ENCODE data around the gene FGD5. TPM values are rescaled to one million over a fixed set of nuclear protein-coding genes. Genes with fewer than 3 reads are reported as not detected.

The FGD5 gene
- total and polyA plus RNA-seq, 3 donors from 2014 or later, result 14.4 to 17.8 (median 15.6) TPM

- no peaks in the 10 kb centered on the region for H3K9me3 ChIP-seq
- no peak for DNase-seq
- WGBS, 2 donors, result 91 to 99% methylated on average over 3 of the region's 3 CpGs
- H3K36me3 ChIP-seq (ENCODE audit: low read depth, missing control alignments), result no peaks in the 10 kb centered on the region
- TF ChIP-seq POLR2A (IDR thresholded peaks at IDR 0.05), result no peak
- no peak for TF ChIP-seq CTCF (IDR thresholded peaks at IDR 0.05)
- no peak overlapping the region for H3K4me3 ChIP-seq
- H3K27ac ChIP-seq, result no peak overlapping the region
- intact Hi-C loops (cut with DNase I; ENCODE audit: low total_unique reads), result no loop called here
- H3K4me1 ChIP-seq, result no peaks in the 10 kb centered on the region
- H3K27me3 ChIP-seq, result no peaks in the 10 kb centered on the region
Measured at GRCh38 chr3:14816359-14816758, 2.4 kb upstream of the FGD5 start.

- Histone ChIP-seq H3K9me3 (no peaks in the 10 kb centered on the region), H3K36me3 (ENCODE audit: low read depth, missing control alignments) (no peaks in the 10 kb centered on the region), H3K4me3 (no peak overlapping the region), H3K27ac (no peak overlapping the region), H3K27me3 (no peaks in the 10 kb centered on the region), H3K4me1 (no peaks in the 10 kb centered on the region)
- TF ChIP-seq CTCF (IDR thresholded peaks at IDR 0.05) (no peak), POLR2A (IDR thresholded peaks at IDR 0.05) (no peak)
- no peak for DNase-seq
- 91 to 97% methylated on average over 10 of the region's 10 CpGs for WGBS, 2 donors
- intact Hi-C loops (cut with DNase I; ENCODE audit: low total_unique reads), result no loop called here
Measured at GRCh38 chr3:14819671-14820070, 909 bp downstream of the FGD5 start.

- intact Hi-C loops (cut with DNase I; ENCODE audit: low total_unique reads), result no loop called here
- WGBS, 2 donors, result 96 to 99% methylated on average over 11 to 17 of the region's 17 CpGs
- H3K9me3 ChIP-seq, result no peaks in the 10 kb centered on the region
Measured at GRCh38 chr3:14820156-14820555, 1.4 kb downstream of the FGD5 start.

GRCh38 chr3:14821151-14821550, 2.4 kb downstream of the FGD5 start:
- Histone ChIP-seq H3K36me3 (ENCODE audit: low read depth, missing control alignments) (no peaks in the 10 kb centered on the region), H3K27me3 (no peaks in the 10 kb centered on the region), H3K4me3 (no peak overlapping the region), H3K4me1 (no peaks in the 10 kb centered on the region), H3K27ac (no peak overlapping the region), H3K9me3 (no peaks in the 10 kb centered on the region)
- WGBS, 2 donors, result 95 to 97% methylated on average over 16 of the region's 16 CpGs
- TF ChIP-seq CTCF (IDR thresholded peaks at IDR 0.05) (no peak), POLR2A (IDR thresholded peaks at IDR 0.05) (no peak)
- intact Hi-C loops (cut with DNase I; ENCODE audit: low total_unique reads), result no loop called here
- DNase-seq, result no peak

More at GRCh38 chr3:14820156-14820555, 1.4 kb downstream of the FGD5 start:
- Histone ChIP-seq H3K4me1 (no peaks in the 10 kb centered on the region), H3K27ac (no peak overlapping the region), H3K4me3 (no peak overlapping the region), H3K36me3 (ENCODE audit: low read depth, missing control alignments) (no peaks in the 10 kb centered on the region), H3K27me3 (no peaks in the 10 kb centered on the region)
- DNase-seq, result no peak
- TF ChIP-seq CTCF (IDR thresholded peaks at IDR 0.05) (no peak), POLR2A (IDR thresholded peaks at IDR 0.05) (no peak)

- DNase-seq, result no peak
- 81 to 88% methylated on average over 3 of the region's 3 CpGs for WGBS, 2 donors
- TF ChIP-seq POLR2A (IDR thresholded peaks at IDR 0.05) (no peak), CTCF (IDR thresholded peaks at IDR 0.05) (no peak)
- H3K36me3 ChIP-seq (ENCODE audit: low read depth, missing control alignments), result no peaks in the 10 kb centered on the region
- H3K27ac ChIP-seq, result no peak overlapping the region
- no peak overlapping the region for H3K4me3 ChIP-seq
- no peaks in the 10 kb centered on the region for H3K4me1 ChIP-seq
- no peaks in the 10 kb centered on the region for H3K27me3 ChIP-seq
- intact Hi-C loops (cut with DNase I; ENCODE audit: low total_unique reads), result no loop called here
- H3K9me3 ChIP-seq, result no peaks in the 10 kb centered on the region
Measured at GRCh38 chr3:14822134-14822533, 3.4 kb downstream of the FGD5 start.
